ENCODE data around the gene SPARCL1.

The SPARCL1 gene

DNA sequence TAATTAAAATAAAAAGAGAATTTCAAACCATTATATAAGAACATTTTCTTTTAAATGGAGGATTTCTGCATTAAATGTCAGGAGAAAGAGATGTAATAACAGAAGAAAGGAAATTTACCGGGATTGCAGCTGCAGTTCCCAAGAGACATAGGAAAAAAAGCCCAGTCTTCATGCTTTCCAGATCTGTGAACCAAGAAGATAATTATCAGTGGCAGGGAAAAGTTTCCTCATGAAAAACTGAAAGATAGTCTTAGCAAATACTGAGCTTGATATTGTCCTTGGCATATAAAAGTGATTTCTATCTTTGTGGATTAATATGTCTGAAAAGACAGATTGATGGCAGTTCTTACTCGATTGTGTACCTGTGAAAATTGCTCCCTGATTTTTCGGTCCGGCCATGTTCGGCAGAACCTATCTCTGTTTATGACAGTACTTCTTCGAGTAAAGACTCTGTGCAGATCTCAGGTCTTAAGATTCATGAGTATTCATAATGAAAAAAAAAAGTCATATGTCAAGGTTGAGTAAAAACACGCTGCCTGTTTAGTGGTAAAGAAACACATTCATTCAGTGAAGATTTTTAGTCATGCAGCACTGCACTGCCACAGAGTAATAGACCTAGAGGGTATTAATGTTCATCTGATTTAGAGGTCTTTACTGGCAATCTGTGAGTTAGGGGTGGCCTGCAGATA lies 29.6 kb downstream of the SPARCL1 start:
- TF ChIP-seq, protein P1, sequence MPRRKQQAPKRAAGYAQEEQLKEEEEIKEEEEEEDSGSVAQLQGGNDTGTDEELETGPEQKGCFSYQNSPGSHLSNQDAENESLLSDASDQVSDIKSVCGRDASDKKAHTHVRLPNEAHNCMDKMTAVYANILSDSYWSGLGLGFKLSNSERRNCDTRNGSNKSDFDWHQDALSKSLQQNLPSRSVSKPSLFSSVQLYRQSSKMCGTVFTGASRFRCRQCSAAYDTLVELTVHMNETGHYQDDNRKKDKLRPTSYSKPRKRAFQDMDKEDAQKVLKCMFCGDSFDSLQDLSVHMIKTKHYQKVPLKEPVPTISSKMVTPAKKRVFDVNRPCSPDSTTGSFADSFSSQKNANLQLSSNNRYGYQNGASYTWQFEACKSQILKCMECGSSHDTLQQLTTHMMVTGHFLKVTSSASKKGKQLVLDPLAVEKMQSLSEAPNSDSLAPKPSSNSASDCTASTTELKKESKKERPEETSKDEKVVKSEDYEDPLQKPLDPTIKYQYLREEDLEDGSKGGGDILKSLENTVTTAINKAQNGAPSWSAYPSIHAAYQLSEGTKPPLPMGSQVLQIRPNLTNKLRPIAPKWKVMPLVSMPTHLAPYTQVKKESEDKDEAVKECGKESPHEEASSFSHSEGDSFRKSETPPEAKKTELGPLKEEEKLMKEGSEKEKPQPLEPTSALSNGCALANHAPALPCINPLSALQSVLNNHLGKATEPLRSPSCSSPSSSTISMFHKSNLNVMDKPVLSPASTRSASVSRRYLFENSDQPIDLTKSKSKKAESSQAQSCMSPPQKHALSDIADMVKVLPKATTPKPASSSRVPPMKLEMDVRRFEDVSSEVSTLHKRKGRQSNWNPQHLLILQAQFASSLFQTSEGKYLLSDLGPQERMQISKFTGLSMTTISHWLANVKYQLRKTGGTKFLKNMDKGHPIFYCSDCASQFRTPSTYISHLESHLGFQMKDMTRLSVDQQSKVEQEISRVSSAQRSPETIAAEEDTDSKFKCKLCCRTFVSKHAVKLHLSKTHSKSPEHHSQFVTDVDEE (CRISPR knock-in tag; IDR thresholded peaks at IDR 0.05): no peak
- TF ChIP-seq OSR1 (CRISPR knock-in tag; IDR thresholded peaks at IDR 0.05) (no peak), ISL1 (CRISPR knock-in tag; IDR thresholded peaks at IDR 0.05) (no peak), CSDC2 (CRISPR knock-in tag; IDR thresholded peaks at IDR 0.05) (no peak), TCF4 (CRISPR knock-in tag; IDR thresholded peaks at IDR 0.05; ENCODE audit: borderline replicate concordance) (no peak), ESRRG (CRISPR knock-in tag; IDR thresholded peaks at IDR 0.05) (no peak), ZC3H10 (CRISPR knock-in tag; IDR thresholded peaks at IDR 0.05) (no peak), ZNF70 (CRISPR knock-in tag; IDR thresholded peaks at IDR 0.05) (no peak), ZNF8 (CRISPR knock-in tag; IDR thresholded peaks at IDR 0.05) (no peak), ZFP3 (CRISPR knock-in tag; IDR thresholded peaks at IDR 0.05) (no peak)
- TF ChIP-seq, protein P2, sequence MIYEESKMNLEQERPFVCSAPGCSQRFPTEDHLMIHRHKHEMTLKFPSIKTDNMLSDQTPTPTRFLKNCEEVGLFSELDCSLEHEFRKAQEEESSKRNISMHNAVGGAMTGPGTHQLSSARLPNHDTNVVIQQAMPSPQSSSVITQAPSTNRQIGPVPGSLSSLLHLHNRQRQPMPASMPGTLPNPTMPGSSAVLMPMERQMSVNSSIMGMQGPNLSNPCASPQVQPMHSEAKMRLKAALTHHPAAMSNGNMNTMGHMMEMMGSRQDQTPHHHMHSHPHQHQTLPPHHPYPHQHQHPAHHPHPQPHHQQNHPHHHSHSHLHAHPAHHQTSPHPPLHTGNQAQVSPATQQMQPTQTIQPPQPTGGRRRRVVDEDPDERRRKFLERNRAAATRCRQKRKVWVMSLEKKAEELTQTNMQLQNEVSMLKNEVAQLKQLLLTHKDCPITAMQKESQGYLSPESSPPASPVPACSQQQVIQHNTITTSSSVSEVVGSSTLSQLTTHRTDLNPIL (CRISPR knock-in tag; IDR thresholded peaks at IDR 0.05; ENCODE audit: low read depth): no peak
- no peak; the same call in 2 of the 3 replicates for ATAC-seq

DNA sequence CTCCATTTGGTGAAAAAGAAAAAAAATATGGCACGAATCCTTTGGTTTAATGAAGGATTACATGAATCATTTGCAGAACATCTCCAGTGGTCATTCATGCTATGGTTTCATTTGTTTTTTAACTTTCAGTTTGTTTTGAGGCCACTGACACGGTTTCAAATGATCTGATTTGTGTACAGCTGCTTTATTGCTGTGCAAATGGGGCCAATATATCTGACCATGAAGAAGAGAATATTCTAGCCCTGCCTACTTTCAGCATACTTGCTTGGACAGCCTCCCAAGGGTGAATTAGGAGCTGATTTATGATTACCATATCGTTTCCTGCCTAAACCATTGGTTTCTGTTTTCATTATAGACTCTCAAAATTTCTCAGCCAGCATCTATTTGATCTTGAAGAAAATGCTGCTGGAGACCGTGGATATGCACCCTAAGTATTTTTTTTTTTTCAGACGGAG lies 30.7 kb downstream of the SPARCL1 start:
- ATAC-seq: peak; percentile 67
- no peak for TF ChIP-seq ZC3H10 (CRISPR knock-in tag; IDR thresholded peaks at IDR 0.05)
- TF ChIP-seq TOX (CRISPR knock-in tag; IDR thresholded peaks at IDR 0.05; ENCODE audit: borderline replicate concordance): 0 out of 2 replicates have a peak, but pooled peaks have one; percentile 42

DNA sequence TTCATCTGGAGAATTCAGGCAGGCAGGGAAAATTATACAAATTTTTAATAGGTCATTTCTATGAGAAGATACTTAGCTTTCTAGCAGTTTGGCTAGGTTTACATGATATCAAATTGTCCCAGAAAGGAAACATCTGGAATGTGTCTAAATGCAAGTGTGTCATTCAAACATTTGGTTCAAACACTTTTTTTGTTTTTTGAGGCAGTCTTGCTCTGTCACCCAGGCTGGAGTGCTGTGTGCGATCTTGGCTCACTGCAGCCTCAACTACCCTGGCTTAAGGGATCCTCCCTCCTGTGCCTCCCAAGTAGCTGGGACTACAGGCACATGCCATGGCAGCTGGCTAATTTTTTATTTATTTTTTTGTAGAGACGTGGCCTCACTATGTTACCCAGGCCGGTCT lies 31.6 kb downstream of the SPARCL1 start:
- no peak for ATAC-seq

DNA sequence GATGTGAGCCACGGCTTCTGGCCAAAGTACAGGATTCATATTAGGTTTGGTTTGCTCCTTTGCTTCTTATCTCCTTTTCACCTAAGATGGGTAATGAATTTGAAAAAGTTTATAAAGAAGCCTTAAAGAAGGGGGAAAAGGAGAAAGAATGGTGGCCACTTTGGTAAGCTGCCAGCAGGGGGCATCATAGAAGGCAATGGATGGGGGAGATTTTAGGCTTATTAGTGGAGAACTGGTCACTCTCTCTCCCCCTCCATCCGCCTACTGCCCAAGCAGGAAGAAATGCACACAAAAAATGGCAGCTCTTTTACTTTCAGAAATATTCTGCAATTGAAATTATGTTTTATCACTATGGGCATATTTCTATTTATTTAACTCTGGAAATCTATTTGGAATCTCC lies 32.0 kb downstream of the SPARCL1 start:
- no peak for ATAC-seq
- TF ChIP-seq BACH2 (CRISPR knock-in tag; IDR thresholded peaks at IDR 0.05; ENCODE audit: borderline replicate concordance) (no peak), ZFP3 (CRISPR knock-in tag; IDR thresholded peaks at IDR 0.05) (no peak), ZC3H10 (CRISPR knock-in tag; IDR thresholded peaks at IDR 0.05) (no peak), ARNTL (CRISPR knock-in tag; IDR thresholded peaks at IDR 0.05; ENCODE audit: borderline replicate concordance, low read depth) (no peak), CSDC2 (CRISPR knock-in tag; IDR thresholded peaks at IDR 0.05) (no peak), ZNF8 (CRISPR knock-in tag; IDR thresholded peaks at IDR 0.05) (no peak), TCF4 (CRISPR knock-in tag; IDR thresholded peaks at IDR 0.05; ENCODE audit: borderline replicate concordance) (no peak), ISL1 (CRISPR knock-in tag; IDR thresholded peaks at IDR 0.05) (no peak), ZFP30 (CRISPR knock-in tag; IDR thresholded peaks at IDR 0.05) (no peak), OSR1 (CRISPR knock-in tag; IDR thresholded peaks at IDR 0.05) (no peak), PPARA (CRISPR knock-in tag; IDR thresholded peaks at IDR 0.05; ENCODE audit: borderline replicate concordance) (no peak), ESRRG (CRISPR knock-in tag; IDR thresholded peaks at IDR 0.05) (no peak), RARB (CRISPR knock-in tag; IDR thresholded peaks at IDR 0.05) (no peak)
- TF ChIP-seq, protein P3, sequence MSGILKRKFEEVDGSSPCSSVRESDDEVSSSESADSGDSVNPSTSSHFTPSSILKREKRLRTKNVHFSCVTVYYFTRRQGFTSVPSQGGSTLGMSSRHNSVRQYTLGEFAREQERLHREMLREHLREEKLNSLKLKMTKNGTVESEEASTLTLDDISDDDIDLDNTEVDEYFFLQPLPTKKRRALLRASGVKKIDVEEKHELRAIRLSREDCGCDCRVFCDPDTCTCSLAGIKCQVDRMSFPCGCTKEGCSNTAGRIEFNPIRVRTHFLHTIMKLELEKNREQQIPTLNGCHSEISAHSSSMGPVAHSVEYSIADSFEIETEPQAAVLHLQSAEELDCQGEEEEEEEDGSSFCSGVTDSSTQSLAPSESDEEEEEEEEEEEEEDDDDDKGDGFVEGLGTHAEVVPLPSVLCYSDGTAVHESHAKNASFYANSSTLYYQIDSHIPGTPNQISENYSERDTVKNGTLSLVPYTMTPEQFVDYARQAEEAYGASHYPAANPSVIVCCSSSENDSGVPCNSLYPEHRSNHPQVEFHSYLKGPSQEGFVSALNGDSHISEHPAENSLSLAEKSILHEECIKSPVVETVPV (CRISPR knock-in tag; IDR thresholded peaks at IDR 0.05): no peak
- TF ChIP-seq, protein P1 (CRISPR knock-in tag; IDR thresholded peaks at IDR 0.05): no peak
- TF ChIP-seq, protein P4, sequence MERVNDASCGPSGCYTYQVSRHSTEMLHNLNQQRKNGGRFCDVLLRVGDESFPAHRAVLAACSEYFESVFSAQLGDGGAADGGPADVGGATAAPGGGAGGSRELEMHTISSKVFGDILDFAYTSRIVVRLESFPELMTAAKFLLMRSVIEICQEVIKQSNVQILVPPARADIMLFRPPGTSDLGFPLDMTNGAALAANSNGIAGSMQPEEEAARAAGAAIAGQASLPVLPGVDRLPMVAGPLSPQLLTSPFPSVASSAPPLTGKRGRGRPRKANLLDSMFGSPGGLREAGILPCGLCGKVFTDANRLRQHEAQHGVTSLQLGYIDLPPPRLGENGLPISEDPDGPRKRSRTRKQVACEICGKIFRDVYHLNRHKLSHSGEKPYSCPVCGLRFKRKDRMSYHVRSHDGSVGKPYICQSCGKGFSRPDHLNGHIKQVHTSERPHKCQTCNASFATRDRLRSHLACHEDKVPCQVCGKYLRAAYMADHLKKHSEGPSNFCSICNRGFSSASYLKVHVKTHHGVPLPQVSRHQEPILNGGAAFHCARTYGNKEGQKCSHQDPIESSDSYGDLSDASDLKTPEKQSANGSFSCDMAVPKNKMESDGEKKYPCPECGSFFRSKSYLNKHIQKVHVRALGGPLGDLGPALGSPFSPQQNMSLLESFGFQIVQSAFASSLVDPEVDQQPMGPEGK (CRISPR knock-in tag; IDR thresholded peaks at IDR 0.05; ENCODE audit: borderline replicate concordance): no peak
- TF ChIP-seq, protein P2 (CRISPR knock-in tag; IDR thresholded peaks at IDR 0.05; ENCODE audit: low read depth): no peak

More for the DNA sequence above, 31.6 kb downstream of the SPARCL1 start:
- TF ChIP-seq CSDC2 (CRISPR knock-in tag; IDR thresholded peaks at IDR 0.05): no peak
- no peak for TF ChIP-seq ZC3H10 (CRISPR knock-in tag; IDR thresholded peaks at IDR 0.05)
- TF ChIP-seq, protein P3 (CRISPR knock-in tag; IDR thresholded peaks at IDR 0.05): no peak
- no peak for TF ChIP-seq OSR1 (CRISPR knock-in tag; IDR thresholded peaks at IDR 0.05)
- no peak for TF ChIP-seq ARNTL (CRISPR knock-in tag; IDR thresholded peaks at IDR 0.05; ENCODE audit: borderline replicate concordance, low read depth)

All from SK-N-SH treated with all-trans-retinoic acid at 6 μM for 48 hours (cell line).